H1 (cell line): ENCODE data around the gene TRIM40.

Experiments
- CHD1 ChIP-seq: IDR thresholded peaks from 2 replicates; pipeline ENCODE4 v1.6.1; 2012; ENCODE audit warnings: low read depth, low read length, improper control_type of control experiment
- CTCF ChIP-seq, 3 experiments: IDR thresholded peaks; 1 replicate in 2 of 3; 2 replicates in 1 of 3; pipeline versions ENCODE4 v1.5.1 to v1.6.1; 2011; ENCODE audit warnings: low read length in 3 of 3, mild to moderate bottlenecking in 3 of 3, inconsistent platforms in 2 of 3, low read depth in 1 of 3, moderate library complexity in 1 of 3; ENCODE audit not compliant: insufficient read depth in 1 of 3; ENCODE audit errors: control extremely low read depth in 1 of 3
- POLR2A ChIP-seq, 2 experiments: IDR thresholded peaks; 1 replicate in 1 of 2; 2 replicates in 1 of 2; pipeline ENCODE4 v1.6.1; 2011; ENCODE audit warnings: low read depth in 2 of 2, low read length in 2 of 2, mild to moderate bottlenecking in 2 of 2; ENCODE audit errors: control extremely low read depth in 1 of 2
- POLR2AphosphoS5 ChIP-seq: IDR thresholded peaks from 2 replicates; pipeline ENCODE4 v1.6.1; 2011; ENCODE audit warnings: low read depth, low read length
- RAD21 ChIP-seq, 2 experiments: IDR thresholded peaks in 1 of 2; conservative IDR thresholded peaks in 1 of 2; 2 replicates each; pipeline ENCODE4 v1.6.1; 2011; ENCODE audit warnings: low read depth in 2 of 2, low read length in 2 of 2, improper control_type of control experiment in 1 of 2, inconsistent platforms in 1 of 2, mild to moderate bottlenecking in 1 of 2, moderate library complexity in 1 of 2
- TAF1 ChIP-seq: IDR thresholded peaks from 2 replicates; pipeline ENCODE4 v1.6.1; 2011; ENCODE audit warnings: mild to moderate bottlenecking, low read depth, low read length
- TBP ChIP-seq: IDR thresholded peaks from 2 replicates; pipeline ENCODE4 v1.6.1; 2011; ENCODE audit warnings: low read depth, low read length, improper control_type of control experiment
- TF ChIP-seq, protein P1 (sequence below): IDR thresholded peaks from 2 replicates; pipeline ENCODE4 v1.6.1; 2012; ENCODE audit warnings: low read length, inconsistent platforms

DNA sequence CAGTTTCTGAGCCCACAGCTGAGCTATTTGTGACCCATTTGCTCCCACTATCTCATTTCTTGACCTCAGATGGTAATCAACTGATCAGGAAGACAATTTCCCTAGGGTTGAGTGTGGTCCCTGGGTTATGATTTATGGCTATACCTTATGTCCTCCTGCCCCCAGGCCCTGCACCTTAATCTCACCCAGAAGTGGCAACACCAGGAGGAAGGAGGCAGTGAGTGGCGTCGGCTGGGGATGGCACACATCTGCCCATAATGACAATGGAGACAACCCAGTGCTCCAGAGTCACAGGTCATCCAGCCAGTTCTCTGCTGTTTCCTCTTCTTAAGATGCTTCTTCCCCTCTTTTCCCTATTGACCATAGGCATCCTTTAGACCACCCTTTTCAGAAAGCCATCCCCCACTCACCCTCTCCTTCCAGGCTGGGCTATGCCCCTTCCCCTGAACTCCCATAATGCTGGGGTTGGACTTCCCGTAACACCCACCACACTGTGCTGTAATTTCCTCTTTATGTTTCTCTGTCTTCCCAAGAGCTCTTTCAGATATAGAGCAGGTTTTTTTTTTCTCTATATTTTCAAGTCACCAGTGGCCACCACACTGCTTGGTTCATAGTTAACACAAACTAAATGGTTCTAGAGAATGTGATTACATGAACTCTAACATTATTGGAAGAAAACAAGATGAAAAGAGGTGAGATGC is 17.1 kb downstream of the TRIM40 start:
- no peak for TF ChIP-seq TAF1
- TF ChIP-seq CHD1, result no peak
- TF ChIP-seq POLR2A (IDR thresholded peaks at IDR 0.05; ENCODE audit: control extremely low read depth in 1 of 2, low read depth in 2 of 2, low read length in 2 of 2), result no peak
- no peak for TF ChIP-seq CTCF (IDR thresholded peaks at IDR 0.05; ENCODE audit: control extremely low read depth in 1 of 3, insufficient read depth in 1 of 3, low read depth in 1 of 3, low read length in 3 of 3)
- TF ChIP-seq, protein P1, sequence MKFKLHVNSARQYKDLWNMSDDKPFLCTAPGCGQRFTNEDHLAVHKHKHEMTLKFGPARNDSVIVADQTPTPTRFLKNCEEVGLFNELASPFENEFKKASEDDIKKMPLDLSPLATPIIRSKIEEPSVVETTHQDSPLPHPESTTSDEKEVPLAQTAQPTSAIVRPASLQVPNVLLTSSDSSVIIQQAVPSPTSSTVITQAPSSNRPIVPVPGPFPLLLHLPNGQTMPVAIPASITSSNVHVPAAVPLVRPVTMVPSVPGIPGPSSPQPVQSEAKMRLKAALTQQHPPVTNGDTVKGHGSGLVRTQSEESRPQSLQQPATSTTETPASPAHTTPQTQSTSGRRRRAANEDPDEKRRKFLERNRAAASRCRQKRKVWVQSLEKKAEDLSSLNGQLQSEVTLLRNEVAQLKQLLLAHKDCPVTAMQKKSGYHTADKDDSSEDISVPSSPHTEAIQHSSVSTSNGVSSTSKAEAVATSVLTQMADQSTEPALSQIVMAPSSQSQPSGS, result no peak
- no peak for TF ChIP-seq TBP
- no peak for TF ChIP-seq POLR2AphosphoS5
- no peak for TF ChIP-seq RAD21 (IDR thresholded peaks at IDR 0.05 in 1 of 2, conservative IDR thresholded peaks at IDR 0.05 in 1 of 2; ENCODE audit: low read depth in 2 of 2, low read length in 2 of 2)
